ENCODE measurements around the gene IRF8. TPM values are rescaled to one million over a fixed set of nuclear protein-coding genes. Genes with fewer than 3 reads are reported as not detected.
A peak's percentile ranks its signal among the peaks of the same experiment; 100 is the strongest.

The IRF8 gene
- total RNA-seq, 1 experiment from 2014 or later = 29.5 TPM

DNA sequence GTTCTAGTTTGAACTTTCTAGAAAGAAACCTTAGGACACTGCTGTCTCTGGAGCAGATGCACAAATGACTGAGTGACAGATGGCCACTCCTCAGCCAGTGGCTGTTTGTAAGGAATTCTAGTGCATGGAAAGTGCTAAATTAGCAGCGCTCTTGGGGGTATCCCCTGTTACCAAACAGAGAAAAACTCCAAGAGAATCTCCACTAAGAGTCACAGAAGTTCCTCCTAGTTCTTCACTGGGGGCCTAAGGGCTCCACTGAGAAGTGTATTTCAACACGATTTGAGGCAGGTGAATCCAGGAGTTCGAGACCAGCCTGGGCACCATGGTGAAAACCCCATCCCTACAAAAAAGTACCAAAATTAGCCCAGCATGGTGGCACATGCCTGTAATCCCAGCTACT lies 18.1 kb upstream of the IRF8 start:
- Mint-ChIP-seq H3K27ac (ENCODE audit: unreplicated experiment) (peak overlapping the region; percentile 68), H3K36me3 (ENCODE audit: insufficient read depth, unreplicated experiment) (no peaks in the 10 kb centered on the region), H3K27me3 (ENCODE audit: insufficient read depth, unreplicated experiment) (no peaks in the 10 kb centered on the region), H3K4me3 (ENCODE audit: unreplicated experiment) (no peak overlapping the region), H3K9me3 (ENCODE audit: unreplicated experiment) (no peaks in the 10 kb centered on the region), H3K4me1 (ENCODE audit: low read depth, unreplicated experiment) (peaks cover 30% of the 10 kb centered on the region)
- TF ChIP-seq, protein P1, sequence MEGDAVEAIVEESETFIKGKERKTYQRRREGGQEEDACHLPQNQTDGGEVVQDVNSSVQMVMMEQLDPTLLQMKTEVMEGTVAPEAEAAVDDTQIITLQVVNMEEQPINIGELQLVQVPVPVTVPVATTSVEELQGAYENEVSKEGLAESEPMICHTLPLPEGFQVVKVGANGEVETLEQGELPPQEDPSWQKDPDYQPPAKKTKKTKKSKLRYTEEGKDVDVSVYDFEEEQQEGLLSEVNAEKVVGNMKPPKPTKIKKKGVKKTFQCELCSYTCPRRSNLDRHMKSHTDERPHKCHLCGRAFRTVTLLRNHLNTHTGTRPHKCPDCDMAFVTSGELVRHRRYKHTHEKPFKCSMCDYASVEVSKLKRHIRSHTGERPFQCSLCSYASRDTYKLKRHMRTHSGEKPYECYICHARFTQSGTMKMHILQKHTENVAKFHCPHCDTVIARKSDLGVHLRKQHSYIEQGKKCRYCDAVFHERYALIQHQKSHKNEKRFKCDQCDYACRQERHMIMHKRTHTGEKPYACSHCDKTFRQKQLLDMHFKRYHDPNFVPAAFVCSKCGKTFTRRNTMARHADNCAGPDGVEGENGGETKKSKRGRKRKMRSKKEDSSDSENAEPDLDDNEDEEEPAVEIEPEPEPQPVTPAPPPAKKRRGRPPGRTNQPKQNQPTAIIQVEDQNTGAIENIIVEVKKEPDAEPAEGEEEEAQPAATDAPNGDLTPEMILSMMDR (IDR thresholded peaks at IDR 0.05; ENCODE audit: insufficient read depth in 1 of 2, low read depth in 1 of 2, low read length in 1 of 2, severe bottlenecking in 1 of 2, unreplicated experiment in 1 of 2) = no peak
- Histone ChIP-seq H3K4me3 (ENCODE audit: low read depth, low read length) (no peak overlapping the region), H3K36me3 (ENCODE audit: control insufficient read depth, insufficient read depth, low read length) (no peaks in the 10 kb centered on the region), H3K4me1 (peaks cover 19% of the 10 kb centered on the region), H3K9me3 (no peaks in the 10 kb centered on the region), H3K27me3 (replicated peaks; ENCODE audit: control insufficient read depth, insufficient read depth, low read length) (no peaks in the 10 kb centered on the region)
- BruUV-seq (replicated peaks) = no TSS peak
- no peak for DNase-seq
- intact Hi-C loops (cut with micrococcal nuclease; ENCODE audit: unreplicated experiment) = no loop called here
- ChIA-PET CTCF (no interaction called here), POLR2A (no interaction called here)

DNA sequence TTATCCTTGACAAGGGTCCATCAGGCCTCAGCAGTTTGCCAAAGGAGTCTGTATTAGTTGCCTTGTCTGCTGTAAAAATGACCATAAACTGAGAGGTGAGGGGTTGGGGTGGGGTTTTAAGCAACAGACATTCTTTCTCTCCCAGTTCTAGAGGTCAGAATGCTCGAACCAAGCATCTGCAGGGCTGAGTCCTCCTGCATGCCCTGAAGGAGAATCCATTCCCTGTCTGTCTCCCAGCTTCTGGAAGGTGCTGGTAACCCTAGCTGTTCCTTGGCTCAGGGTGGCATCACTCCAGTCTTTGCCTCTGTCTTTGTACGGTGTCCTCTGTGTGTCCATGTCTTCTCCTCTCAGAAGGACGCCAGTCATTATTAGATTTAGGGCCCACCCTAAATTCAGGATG lies 17.5 kb upstream of the IRF8 start:
- no TSS peak for BruUV-seq (replicated peaks)
- no peaks in the 10 kb centered on the region for H3K36me3 ChIP-seq (ENCODE audit: control insufficient read depth, insufficient read depth, low read length)
- POLR2A ChIA-PET = no interaction called here
- Mint-ChIP-seq H3K4me3 (ENCODE audit: unreplicated experiment) (no peak overlapping the region), H3K9me3 (ENCODE audit: unreplicated experiment) (no peaks in the 10 kb centered on the region), H3K36me3 (ENCODE audit: insufficient read depth, unreplicated experiment) (no peaks in the 10 kb centered on the region), H3K27ac (ENCODE audit: unreplicated experiment) (peak overlapping the region; percentile 68), H3K4me1 (ENCODE audit: low read depth, unreplicated experiment) (peaks cover 30% of the 10 kb centered on the region), H3K27me3 (ENCODE audit: insufficient read depth, unreplicated experiment) (no peaks in the 10 kb centered on the region)
- intact Hi-C loops (cut with micrococcal nuclease; ENCODE audit: unreplicated experiment) = no loop called here
- CTCF ChIA-PET = no interaction called here
- no peaks in the 10 kb centered on the region for H3K27me3 ChIP-seq (replicated peaks; ENCODE audit: control insufficient read depth, insufficient read depth, low read length)
- peaks cover 19% of the 10 kb centered on the region for H3K4me1 ChIP-seq
- no peaks in the 10 kb centered on the region for H3K9me3 ChIP-seq
- no peak overlapping the region for H3K4me3 ChIP-seq (ENCODE audit: low read depth, low read length)
- TF ChIP-seq, protein P1 (IDR thresholded peaks at IDR 0.05; ENCODE audit: insufficient read depth in 1 of 2, low read depth in 1 of 2, low read length in 1 of 2, severe bottlenecking in 1 of 2, unreplicated experiment in 1 of 2) = no peak
- no peak for DNase-seq

DNA sequence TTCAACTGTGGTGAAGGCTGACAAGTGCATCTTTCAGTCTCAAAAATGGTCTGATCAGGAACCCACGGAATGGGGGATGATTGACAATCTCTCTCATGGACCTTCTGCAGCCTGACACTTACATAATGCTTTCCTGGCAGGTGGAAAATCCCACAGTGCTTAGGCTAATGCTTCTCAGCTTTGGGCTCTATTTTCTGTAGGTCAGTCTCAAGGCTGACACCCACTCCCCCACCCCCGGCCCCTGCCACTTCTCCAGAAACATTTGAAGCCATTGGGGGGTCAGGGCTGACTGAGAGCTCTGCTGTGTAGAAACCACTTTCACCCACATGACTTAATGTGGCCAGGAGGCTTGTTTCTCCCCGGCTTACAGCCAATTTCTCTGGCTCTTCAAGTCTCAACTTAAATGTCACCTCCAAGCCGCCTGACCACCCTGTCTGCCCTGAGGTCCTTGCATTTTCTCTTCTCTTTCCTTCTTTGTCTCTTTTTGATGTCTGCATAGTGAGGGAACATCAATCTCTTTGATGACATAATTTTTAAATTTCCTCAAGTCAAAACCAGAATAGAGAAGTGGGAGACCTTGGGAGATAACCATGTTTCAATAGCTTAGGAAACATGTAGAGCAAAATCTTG lies 16.7 kb upstream of the IRF8 start:
- Histone ChIP-seq H3K4me1 (peaks cover 19% of the 10 kb centered on the region), H3K9me3 (no peaks in the 10 kb centered on the region), H3K27me3 (replicated peaks; ENCODE audit: control insufficient read depth, insufficient read depth, low read length) (no peaks in the 10 kb centered on the region), H3K36me3 (ENCODE audit: control insufficient read depth, insufficient read depth, low read length) (no peaks in the 10 kb centered on the region), H3K4me3 (ENCODE audit: low read depth, low read length) (no peak overlapping the region)
- no peak overlapping the region for H3K27ac Mint-ChIP-seq (ENCODE audit: unreplicated experiment)
- no peak for DNase-seq
- CTCF ChIA-PET = interaction anchor here (0.6 to 0.8 kb wide), 2 partner anchors 63 to 1347 kb away, joined by 3 read pairs; no protein-coding TSS in a partner anchor
- peaks cover 30% of the 10 kb centered on the region for H3K4me1 Mint-ChIP-seq (ENCODE audit: low read depth, unreplicated experiment)
- POLR2A ChIA-PET = interaction anchor here (0.5 kb wide), 1 partner anchor 68 kb away, joined by 4 read pairs; no protein-coding TSS in a partner anchor
- no peaks in the 10 kb centered on the region for H3K36me3 Mint-ChIP-seq (ENCODE audit: insufficient read depth, unreplicated experiment)
- BruUV-seq (replicated peaks) = no TSS peak
- TF ChIP-seq, protein P1 (IDR thresholded peaks at IDR 0.05; ENCODE audit: insufficient read depth in 1 of 2, low read depth in 1 of 2, low read length in 1 of 2, severe bottlenecking in 1 of 2, unreplicated experiment in 1 of 2) = no peak
- H3K4me3 Mint-ChIP-seq (ENCODE audit: unreplicated experiment) = no peak overlapping the region
- no peaks in the 10 kb centered on the region for H3K27me3 Mint-ChIP-seq (ENCODE audit: insufficient read depth, unreplicated experiment)
- H3K9me3 Mint-ChIP-seq (ENCODE audit: unreplicated experiment) = no peaks in the 10 kb centered on the region
- intact Hi-C loops (cut with micrococcal nuclease; ENCODE audit: unreplicated experiment) = no loop called here

Data from Caco-2 (cell line).